Stimulated activated CD4-positive, alpha-beta T cell treated with anti-CD3 and anti-CD28 coated beads, Interleukin-15, amount 100 ng/mL, for 24 hours (primary cell): ENCODE data around the gene ZNF124.
A peak's percentile ranks its signal among the peaks of the same experiment; 100 is the strongest.
"Not testable (repeated sequence)": the region's sequence is repeated elsewhere in the genome, so short reads cannot be mapped to it uniquely, and the experiment has no call there.

Source experiments
- DNase-seq: peaks from one replicate; pipeline ENCODE4 v3.0.0-alpha.2; 2020

Gene ZNF124

GRCh38 chr1:247171443-247171842 lies 377 bp downstream of the ZNF124 start:
- DNase-seq, result not testable (repeated sequence)

DNA sequence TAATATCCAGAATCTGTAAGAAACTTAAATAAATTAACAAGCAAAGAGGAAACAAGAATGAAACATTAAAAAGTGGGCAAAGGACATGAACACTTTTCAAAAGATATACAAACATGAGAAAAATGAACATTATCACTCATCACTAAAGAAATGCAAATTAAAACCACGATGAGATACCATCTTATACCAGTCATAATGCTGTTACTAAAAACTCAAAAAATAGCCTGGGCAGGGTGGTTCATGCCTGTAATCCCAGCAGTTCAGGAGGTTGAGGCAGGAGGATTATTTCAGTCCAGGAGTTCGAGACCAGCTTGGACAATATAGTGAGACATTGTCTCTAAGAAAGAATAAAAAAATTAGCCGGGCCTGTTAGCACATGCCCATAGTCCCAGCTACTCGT lies 6.1 kb downstream of the ZNF124 start:
- DNase-seq, result no peak

DNA sequence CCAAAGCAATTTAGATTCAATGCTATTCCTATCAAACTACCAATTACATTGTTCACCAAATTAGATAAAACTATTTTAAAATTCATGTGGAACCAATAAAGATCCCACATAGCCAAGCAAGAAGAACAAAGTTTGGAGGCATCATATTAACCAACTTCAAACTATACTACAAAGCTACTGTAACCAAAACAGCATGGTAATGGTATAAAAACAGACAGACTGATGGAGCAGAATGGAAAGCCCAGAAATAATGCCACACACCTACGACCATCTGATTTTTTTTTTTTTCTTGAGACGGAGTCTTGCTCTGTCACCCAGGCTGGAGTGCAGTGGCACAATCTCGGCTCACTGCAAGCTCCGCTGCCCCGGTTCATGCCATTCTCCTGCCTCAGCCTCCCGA lies 7.1 kb downstream of the ZNF124 start:
- DNase-seq, result no peak

- no peak for DNase-seq
These were observed 15.0 kb downstream of the ZNF124 start for GRCh38 chr1:247156787-247157232.

DNA sequence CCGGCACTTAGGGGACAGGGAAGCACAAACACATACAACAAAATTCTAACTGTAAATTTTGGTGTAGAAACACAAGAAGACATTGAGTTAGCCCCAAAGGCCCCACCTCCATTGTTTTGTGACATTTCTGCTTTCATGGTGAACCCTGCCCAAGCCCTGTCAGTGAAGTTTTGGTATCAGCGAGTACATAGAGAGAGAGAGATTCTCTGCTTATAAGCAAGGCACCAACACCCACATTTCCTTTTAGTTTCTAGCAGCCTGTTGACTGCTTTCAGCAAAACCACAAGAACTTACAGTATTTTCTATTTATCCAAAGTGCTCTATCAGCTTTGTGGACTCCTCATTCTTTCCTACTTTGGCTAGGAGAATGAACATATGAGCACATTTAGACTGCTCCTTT lies 24.0 kb downstream of the ZNF124 start:
- no peak for DNase-seq

DNA sequence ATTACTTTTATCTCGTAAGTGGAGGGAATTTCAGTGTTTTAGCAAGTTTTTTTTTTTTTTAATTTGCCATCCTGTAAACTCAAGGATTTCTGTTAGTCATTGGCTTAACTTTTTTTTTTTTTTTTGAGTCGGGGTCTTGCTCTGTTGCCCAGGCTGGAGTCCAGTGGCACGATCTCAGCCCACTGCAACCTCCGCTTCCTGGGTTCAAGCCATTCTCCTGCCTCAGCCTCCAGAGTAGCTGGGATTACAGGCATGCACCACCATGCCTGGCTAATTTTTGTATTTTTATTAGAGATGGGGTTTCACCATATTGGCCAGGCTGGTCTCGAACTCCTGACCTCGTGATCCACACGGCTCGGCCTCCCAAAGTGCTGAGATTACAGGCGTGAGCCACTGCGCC lies 24.7 kb downstream of the ZNF124 start:
- not testable (repeated sequence) for DNase-seq

DNA sequence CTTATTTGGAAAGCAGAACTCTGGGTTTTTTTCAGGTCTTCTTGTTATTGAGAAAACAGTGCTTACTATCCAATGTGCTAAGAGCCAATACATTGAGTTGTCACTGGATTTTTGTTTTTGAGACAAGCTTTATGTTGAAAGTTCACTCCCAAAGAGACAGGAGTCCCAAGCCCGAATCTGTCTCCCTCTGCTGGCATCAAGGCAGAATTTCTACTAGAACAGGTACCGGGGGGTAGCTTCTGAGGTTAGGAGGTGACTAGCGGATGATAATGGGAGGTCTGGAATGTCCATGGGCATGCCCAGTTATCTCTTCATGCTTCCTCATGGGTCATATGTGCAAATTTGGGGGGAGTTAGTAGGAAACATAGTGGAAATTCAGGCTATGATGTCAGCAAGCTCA lies 25.1 kb downstream of the ZNF124 start:
- no peak for DNase-seq

DNA sequence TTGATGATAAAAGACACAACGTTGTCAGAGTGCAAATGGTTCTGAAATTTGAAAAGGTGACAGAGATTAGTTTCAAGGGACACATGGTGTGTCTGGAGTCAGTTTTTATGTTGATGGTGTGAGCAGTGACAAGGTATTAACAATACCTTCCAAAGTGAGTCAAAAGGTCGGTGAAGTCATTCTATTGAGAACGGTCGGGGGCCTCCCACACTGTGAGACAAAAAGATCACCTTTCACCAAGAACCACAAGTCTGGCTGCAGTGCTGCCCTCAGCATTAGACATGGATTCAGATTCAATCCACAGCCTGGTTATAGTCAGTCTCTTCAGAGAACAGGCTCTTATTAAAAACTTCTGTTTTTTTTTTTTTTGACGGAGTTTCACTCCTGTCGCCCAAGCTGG lies 26.5 kb downstream of the ZNF124 start:
- no peak for DNase-seq

GRCh38 chr1:247139557-247139956 lies 32.3 kb downstream of the ZNF124 start:
- not testable (repeated sequence) for DNase-seq

- DNase-seq, result no peak
These were observed 40.6 kb downstream of the ZNF124 start for GRCh38 chr1:247131236-247131635.

DNA sequence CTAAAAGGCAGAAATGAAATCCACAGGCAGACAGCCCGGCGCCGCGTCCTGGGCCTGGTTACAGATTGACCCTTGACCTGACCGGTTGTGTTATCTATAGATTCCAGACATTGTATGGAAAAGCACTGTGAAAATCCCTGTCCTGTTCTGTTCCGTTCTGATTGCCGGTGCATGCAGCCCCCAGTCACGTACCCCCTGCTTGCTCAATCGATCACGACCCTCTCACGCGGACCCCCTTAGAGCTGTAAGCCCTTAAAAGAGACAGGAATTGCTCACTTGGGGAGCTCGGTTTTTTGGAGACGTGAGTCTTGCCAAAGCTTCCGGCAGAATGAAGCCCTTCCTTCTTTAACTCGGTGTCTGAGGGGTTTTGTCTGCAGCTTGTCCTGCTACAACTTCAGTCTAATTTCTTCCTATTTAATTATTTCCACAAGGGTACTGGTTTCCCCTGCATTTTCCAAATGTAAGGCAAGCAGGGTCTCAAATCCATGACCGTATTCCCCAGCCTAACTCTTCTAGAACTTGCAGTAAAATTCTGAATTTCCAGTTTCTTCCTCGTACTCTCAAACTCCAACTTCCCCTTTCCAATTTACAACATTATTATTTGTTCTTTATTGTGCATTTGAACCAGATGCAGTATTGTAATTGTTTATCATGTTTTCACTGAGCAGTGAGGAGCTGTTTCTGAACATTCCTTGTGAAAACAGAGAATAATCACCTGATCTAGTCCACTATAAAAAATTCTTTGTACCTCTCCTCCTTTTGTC lies 44.1 kb downstream of the ZNF124 start:
- DNase-seq, result not testable (repeated sequence)

GRCh38 chr1:247126601-247127000 lies 45.2 kb downstream of the ZNF124 start:
- DNase-seq, result not testable (repeated sequence)

DNA sequence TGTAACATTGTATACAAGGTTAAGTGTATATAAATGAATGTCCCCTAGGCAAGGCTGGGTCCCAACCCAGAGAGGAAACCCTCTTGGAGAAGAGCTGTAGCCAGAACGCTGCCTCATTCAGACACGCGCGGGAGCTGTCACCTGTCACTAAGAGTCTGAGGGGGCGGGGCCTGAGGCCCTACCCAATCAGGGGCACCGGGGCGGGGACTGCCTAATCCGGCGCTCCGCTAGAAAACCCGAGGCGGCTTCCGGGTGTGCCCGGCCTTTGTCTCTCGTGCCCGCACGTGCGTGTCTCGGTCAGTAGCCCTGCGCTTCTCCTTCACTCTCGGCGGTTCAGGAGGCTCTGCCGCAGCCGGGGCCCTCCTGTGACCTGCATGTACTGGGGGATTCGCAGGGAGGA lies 45.7 kb downstream of the ZNF124 start:
- DNase-seq, result not testable (repeated sequence)

DNA sequence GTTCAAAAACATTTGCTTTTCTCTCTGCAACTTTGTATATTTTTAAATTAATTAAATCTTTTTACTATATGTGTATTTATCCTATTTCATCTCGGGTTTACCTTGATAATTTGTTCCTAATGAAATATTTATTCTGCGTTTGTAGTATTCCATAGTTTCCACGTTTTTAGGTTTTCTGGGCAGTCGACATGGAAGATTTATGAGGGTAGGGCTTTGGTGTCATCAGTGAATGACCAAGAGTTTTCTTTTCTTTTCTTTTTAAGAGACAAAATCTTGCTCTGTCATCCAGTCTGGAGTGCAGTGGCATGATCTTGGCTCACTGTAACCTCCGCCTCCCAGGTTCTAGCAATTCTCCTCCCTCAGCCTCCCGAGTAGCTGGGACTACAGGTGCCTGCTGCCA lies 50.4 kb downstream of the ZNF124 start:
- DNase-seq, result no peak

DNA sequence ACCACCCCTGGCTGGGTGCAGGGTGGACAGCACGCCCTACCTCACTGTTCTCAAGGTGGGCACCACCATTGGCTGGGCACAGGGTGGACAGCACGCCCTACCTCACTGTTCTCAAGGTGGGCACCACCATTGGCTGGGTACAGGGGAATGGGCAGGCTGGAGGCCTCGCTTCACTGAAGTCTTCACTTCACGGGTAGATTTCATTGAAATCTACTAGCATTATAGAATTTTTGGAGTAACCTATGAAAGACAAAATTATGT lies 51.5 kb downstream of the ZNF124 start:
- DNase-seq, result not testable (repeated sequence)

DNA sequence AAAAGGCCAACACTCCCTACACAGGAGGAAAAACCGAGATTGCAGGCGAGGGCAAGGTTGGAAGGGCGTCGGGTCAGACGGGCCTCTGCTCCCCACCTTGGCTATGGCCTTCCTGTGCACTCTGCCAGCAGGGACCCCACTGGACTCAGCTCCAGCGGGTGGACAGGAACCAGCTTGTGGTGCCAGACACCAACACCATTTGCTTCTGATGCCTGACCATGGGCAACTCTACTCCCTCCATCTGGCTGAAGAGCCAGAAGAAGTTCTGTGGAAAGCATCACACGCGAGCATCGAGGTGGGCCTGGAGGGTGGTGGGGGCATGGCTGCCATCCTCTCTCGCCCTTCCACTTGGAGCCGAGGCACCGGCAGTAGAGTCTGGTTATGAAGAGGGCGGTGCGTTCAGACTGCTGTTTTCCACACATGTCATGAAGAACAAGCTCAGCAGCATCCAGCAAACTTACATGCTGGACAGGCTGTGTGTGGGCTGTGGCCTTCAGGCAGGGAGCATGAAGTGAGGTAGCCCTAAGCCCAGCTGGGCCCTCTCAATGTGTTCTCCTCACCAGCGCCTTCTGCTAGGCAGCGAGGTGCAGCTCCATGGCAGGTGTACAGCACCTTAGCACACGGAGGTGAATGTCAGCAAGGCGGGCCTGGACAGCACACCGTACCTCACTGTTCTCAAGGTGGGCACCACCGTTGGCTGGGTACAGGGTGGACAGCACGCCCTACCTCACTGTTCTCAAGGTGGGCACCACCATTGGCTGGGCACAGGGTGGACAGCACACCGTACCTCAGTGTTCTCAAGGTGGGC lies 52.0 kb downstream of the ZNF124 start:
- no peak for DNase-seq

DNA sequence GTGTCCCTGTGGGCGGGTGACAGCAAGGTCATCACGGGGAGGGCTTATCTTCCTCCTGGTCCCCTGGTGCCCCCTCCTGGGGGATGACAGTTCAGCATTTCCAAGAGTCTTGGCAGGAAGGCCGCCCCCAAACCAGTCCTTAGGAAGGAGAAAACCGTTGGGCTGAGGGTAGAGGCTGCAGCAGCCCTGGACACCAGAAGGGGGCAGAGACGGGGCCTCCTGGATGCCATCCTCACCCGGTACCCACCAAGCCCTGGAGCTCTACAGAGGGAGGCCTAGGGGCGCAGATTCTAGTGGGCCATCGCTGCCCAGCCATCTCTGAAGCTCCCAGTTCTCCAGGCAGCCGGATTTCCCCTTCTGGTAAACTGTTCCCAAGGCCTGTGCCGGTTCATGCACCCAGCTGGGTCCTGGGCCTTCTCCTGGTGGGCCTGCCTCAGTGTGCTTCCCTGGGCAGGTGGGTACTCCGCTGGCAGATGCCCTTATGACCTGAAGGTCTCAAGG lies 52.8 kb downstream of the ZNF124 start:
- peak; percentile 61 for DNase-seq

DNA sequence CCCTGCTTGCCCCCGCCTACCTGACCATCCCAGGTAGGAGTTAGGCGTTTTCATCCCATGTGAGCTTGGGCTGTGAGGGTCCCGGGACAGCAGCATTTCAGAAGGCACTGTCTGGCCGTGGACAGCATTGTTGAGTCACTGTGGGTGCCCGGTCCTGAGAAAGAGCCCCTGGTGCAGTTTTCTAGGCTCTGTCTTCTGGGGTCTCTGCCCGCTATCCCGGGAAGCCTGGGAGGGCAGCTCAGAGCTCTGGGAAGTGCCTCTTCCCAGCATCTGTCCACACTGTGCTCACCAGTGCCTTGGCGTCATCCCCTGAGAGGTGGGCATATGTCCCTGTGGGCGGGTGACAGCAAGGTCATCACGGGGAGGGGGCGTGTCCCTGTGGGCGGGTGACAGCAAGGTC lies 56.3 kb downstream of the ZNF124 start:
- no peak for DNase-seq

DNA sequence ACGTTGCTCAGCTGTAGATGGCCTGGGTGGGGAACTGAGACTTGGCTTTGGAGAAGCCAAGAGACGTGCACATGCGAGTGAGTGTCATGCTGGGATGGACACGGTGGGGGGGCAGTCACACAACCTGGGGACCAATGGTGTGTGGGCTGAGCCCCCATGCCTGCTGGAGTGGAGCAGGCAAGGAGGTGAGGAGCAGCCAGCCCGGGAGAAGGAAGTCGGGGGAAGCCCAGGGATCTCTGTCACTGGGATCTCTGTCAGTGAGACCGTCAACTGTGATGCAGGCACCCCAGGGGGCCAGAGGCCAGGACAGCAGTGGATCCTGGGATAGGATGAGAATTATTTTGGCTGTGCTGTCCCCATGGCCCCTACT lies 56.7 kb downstream of the ZNF124 start:
- no peak for DNase-seq

GRCh38 chr1:247114351-247115140 lies 57.3 kb downstream of the ZNF124 start:
- DNase-seq, result no peak

GRCh38 chr1:247113733-247114271 lies 58.0 kb downstream of the ZNF124 start:
- DNase-seq, result no peak

- DNase-seq, result no peak
These were observed 58.7 kb downstream of the ZNF124 start for GRCh38 chr1:247113094-247113497.

GRCh38 chr1:247112479-247112781 lies 59.4 kb downstream of the ZNF124 start:
- DNase-seq, result no peak
